Parathyroid adenoma (tissue), 2 donors: ENCODE data around the gene TGFBR2.

Source experiments
- H2AFZ ChIP-seq: fragments of 300-600 bp; sonication (generic); one replicate; pipeline ENCODE4 v1.7.0; 2017; ENCODE audit warnings: antibody characterized with exemption, mild to moderate bottlenecking
- H3K27ac ChIP-seq: fragments of 300-600 bp; sonication (generic); one replicate; pipeline ENCODE4 v1.7.0; 2017
- H3K27me3 ChIP-seq: fragments of 300-600 bp; sonication (generic); one replicate; pipeline ENCODE4 v1.7.0; 2017; ENCODE audit warnings: low read length; ENCODE audit not compliant: control insufficient read depth, insufficient read depth
- H3K36me3 ChIP-seq: fragments of 300-600 bp; sonication (generic); one replicate; pipeline ENCODE4 v1.7.0; 2017; ENCODE audit warnings: low read length; ENCODE audit not compliant: control insufficient read depth, insufficient read depth
- H3K4me1 ChIP-seq: fragments of 300-600 bp; sonication (generic); one replicate; pipeline ENCODE4 v1.7.0; 2017; ENCODE audit warnings: control low read depth
- H3K4me2 ChIP-seq: fragments of 300-600 bp; sonication (generic); one replicate; pipeline ENCODE4 v1.7.0; 2017; ENCODE audit warnings: low read length
- H3K4me3 ChIP-seq: fragments of 300-600 bp; sonication (generic); one replicate; pipeline ENCODE4 v1.7.0; 2017; ENCODE audit warnings: low read depth, low read length
- H3K79me2 ChIP-seq: fragments of 300-600 bp; sonication (generic); one replicate; pipeline ENCODE4 v1.7.0; 2017; ENCODE audit warnings: control low read depth
- H3K9ac ChIP-seq: fragments of 300-600 bp; sonication (generic); one replicate; pipeline ENCODE4 v1.7.0; 2017; ENCODE audit warnings: mild to moderate bottlenecking
- H3K9me3 ChIP-seq: fragments of 300-600 bp; sonication (generic); one replicate; pipeline ENCODE4 v1.7.0; 2017; ENCODE audit warnings: low read length; ENCODE audit not compliant: control insufficient read depth
- TF ChIP-seq, protein P1 (sequence below): fragments of 300-600 bp; sonication (generic); IDR thresholded peaks from one replicate; pipeline ENCODE4 v1.7.0; 2017; ENCODE audit warnings: antibody characterized with exemption, mild to moderate bottlenecking
- donor health status: primary hyperparathyroidism.

The TGFBR2 gene

DNA sequence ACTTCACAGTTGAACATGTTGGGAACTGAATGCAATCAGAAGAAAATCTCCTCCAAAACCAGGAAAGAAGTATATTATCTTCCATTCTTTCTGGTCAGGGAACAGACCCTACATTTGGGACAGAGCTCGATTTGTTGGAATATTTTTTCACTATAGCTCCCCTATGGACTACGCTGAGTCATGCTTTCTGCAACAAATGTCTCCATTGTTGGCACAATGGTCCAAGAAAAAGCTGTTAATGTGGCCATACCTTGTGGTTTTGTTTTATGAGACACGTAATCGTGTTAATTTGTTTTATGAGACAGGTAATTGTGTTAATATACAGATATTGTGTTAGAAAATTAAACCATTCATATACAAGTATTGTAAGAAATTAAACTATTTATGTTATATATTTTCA is 101.4 kb downstream of the TGFBR2 start:
- H3K27ac ChIP-seq: no peak overlapping the region
- no peak overlapping the region for H3K4me3 ChIP-seq
- no peaks in the 10 kb centered on the region for H3K27me3 ChIP-seq
- no peak overlapping the region for H3K4me2 ChIP-seq
- H2AFZ ChIP-seq: no peak overlapping the region
- H3K4me1 ChIP-seq: no peaks in the 10 kb centered on the region
- H3K9ac ChIP-seq: no peak overlapping the region
- TF ChIP-seq, protein P1, sequence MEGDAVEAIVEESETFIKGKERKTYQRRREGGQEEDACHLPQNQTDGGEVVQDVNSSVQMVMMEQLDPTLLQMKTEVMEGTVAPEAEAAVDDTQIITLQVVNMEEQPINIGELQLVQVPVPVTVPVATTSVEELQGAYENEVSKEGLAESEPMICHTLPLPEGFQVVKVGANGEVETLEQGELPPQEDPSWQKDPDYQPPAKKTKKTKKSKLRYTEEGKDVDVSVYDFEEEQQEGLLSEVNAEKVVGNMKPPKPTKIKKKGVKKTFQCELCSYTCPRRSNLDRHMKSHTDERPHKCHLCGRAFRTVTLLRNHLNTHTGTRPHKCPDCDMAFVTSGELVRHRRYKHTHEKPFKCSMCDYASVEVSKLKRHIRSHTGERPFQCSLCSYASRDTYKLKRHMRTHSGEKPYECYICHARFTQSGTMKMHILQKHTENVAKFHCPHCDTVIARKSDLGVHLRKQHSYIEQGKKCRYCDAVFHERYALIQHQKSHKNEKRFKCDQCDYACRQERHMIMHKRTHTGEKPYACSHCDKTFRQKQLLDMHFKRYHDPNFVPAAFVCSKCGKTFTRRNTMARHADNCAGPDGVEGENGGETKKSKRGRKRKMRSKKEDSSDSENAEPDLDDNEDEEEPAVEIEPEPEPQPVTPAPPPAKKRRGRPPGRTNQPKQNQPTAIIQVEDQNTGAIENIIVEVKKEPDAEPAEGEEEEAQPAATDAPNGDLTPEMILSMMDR: no peak
- H3K9me3 ChIP-seq: no peaks in the 10 kb centered on the region
- H3K79me2 ChIP-seq: no peaks in the 10 kb centered on the region
- no peaks in the 10 kb centered on the region for H3K36me3 ChIP-seq

DNA sequence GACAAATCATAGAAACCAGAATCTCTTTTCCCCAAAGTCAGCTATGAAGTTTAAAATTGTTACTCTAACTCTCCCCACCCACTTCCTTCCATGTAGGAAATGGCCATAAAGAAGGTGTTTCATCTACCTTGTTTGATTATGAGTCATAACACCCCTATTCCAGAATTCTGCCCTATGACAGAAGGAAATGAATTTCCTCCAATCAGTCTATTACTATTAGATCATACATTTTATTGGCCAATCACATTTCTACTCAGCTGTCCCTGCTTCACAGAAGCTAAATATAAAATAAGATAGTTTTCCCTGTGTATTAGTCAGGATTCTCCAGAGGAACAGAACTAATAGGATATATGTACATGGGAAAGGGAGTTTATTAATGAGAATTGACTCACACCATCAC is 102.1 kb downstream of the TGFBR2 start:
- no peak overlapping the region for H2AFZ ChIP-seq
- H3K27ac ChIP-seq: no peak overlapping the region
- H3K4me3 ChIP-seq: no peak overlapping the region
- no peaks in the 10 kb centered on the region for H3K79me2 ChIP-seq
- no peak overlapping the region for H3K4me2 ChIP-seq
- no peaks in the 10 kb centered on the region for H3K9me3 ChIP-seq
- no peaks in the 10 kb centered on the region for H3K36me3 ChIP-seq
- no peaks in the 10 kb centered on the region for H3K27me3 ChIP-seq
- no peak overlapping the region for H3K9ac ChIP-seq
- TF ChIP-seq, protein P1: no peak
- H3K4me1 ChIP-seq: no peaks in the 10 kb centered on the region

DNA sequence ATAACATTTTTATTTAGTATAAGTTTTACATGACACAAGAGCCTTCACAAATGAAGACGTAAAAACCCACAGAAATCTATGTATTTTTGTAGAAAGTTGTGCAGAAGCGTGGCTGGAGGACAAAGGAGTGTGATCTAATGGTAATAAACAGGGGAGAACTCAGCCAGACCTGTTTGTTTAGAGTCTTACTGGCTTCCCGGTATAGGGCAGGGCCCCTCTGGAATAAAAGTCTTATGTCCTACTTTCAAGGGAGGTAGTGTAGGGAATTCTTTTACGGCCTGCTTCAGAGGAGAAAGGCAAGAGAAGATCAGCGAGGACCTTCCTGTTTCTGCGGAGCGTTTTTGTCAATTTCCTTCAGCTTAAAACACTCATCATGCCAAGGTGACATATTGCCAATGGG is 103.6 kb downstream of the TGFBR2 start:
- Histone ChIP-seq H3K27ac (no peak overlapping the region), H3K4me1 (no peaks in the 10 kb centered on the region), H3K79me2 (no peaks in the 10 kb centered on the region), H3K4me2 (no peak overlapping the region), H3K9ac (no peak overlapping the region), H2AFZ (no peak overlapping the region), H3K27me3 (no peaks in the 10 kb centered on the region), H3K36me3 (no peaks in the 10 kb centered on the region), H3K4me3 (no peak overlapping the region), H3K9me3 (no peaks in the 10 kb centered on the region)
- TF ChIP-seq, protein P1: no peak

DNA sequence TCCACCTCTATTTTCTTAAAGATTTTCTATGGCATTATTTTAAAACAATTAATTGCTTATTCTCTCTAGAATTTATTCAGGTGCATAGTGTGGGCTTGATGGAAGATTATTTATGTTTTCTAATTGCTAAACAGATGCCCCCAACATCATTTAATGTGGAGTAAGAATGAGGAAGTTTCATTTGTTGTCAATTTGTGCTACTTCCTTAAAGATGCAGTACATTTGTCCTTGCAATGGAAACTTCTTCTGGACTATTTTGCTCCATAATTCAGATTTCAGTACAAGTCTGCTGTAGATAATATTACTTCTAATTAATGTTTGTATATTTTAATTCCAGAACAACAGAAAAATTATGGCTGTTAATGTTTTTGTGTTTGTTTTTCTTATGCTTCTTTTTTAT is 104.8 kb downstream of the TGFBR2 start:
- TF ChIP-seq, protein P1: no peak
- Histone ChIP-seq H3K4me2 (no peak overlapping the region), H3K27ac (no peak overlapping the region)

DNA sequence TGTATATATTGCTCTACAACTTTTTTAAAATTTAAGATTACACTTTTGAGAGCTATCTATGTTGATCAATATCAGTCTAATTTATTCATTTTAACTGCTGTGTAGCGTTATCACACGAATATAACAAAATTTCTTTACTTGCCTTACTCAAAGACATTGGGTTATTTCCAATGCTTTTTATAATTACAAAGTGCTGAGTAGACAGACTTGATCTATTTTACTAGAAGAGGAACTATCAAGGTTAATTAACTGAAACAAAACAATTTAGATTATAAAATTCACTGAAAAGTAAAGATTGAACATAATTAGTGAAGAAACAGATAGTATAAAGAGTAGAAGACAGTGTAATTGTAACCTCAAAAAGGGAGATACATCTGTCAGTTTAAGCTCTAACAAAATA is 105.5 kb downstream of the TGFBR2 start:
- Histone ChIP-seq H3K79me2 (no peaks in the 10 kb centered on the region), H3K9me3 (no peaks in the 10 kb centered on the region), H3K27ac (no peak overlapping the region), H3K4me3 (no peak overlapping the region), H3K4me2 (no peak overlapping the region), H3K4me1 (no peaks in the 10 kb centered on the region), H2AFZ (no peak overlapping the region), H3K36me3 (no peaks in the 10 kb centered on the region), H3K27me3 (no peaks in the 10 kb centered on the region), H3K9ac (no peak overlapping the region)
- TF ChIP-seq, protein P1: no peak

More for the DNA sequence above, 104.8 kb downstream of the TGFBR2 start:
- Histone ChIP-seq H3K9ac (no peak overlapping the region), H3K27me3 (no peaks in the 10 kb centered on the region), H3K79me2 (no peaks in the 10 kb centered on the region), H3K9me3 (no peaks in the 10 kb centered on the region), H3K4me1 (no peaks in the 10 kb centered on the region), H3K4me3 (no peak overlapping the region), H2AFZ (no peak overlapping the region), H3K36me3 (no peaks in the 10 kb centered on the region)
